Fibroblast of villous mesenchyme (primary cell): ENCODE results near the gene UNC13C. TPM values are rescaled to one million over a fixed set of nuclear protein-coding genes. Genes with fewer than 3 reads are reported as not detected.

Experiments used
- DNase-seq: peaks from one replicate; pipeline ENCODE4 v3.0.0-alpha.2; 2010; ENCODE audit warnings: low read depth
- H3K4me3 ChIP-seq: 2 replicates; pipeline ENCODE4 v1.5.1; 2011; ENCODE audit warnings: low read depth, mild to moderate bottlenecking, low read length
- CTCF ChIP-seq: IDR thresholded peaks from 2 replicates; pipeline ENCODE4 v1.5.1; 2012; ENCODE audit warnings: low read depth, mild to moderate bottlenecking, low read length; ENCODE audit not compliant: insufficient read depth
- total RNA-seq: library from RNA; depleted of rRNA; stranded (reverse); fragments of >200 nt; gene quantifications from 2 replicates; pipeline ENCODE4 v1.2.3, GENCODE V29; 2012

The UNC13C gene
- total RNA-seq, 1 donor, result not detected

- no peak for DNase-seq
- H3K4me3 ChIP-seq, result no peak overlapping the region
- TF ChIP-seq CTCF, result no peak
Observed at GRCh38 chr15:54644796-54645195, 666.6 kb downstream of the UNC13C start.

- no peak for DNase-seq
- no peak overlapping the region for H3K4me3 ChIP-seq
- no peak for TF ChIP-seq CTCF
Observed at GRCh38 chr15:54659646-54660045, 681.4 kb downstream of the UNC13C start.

GRCh38 chr15:54660356-54660755 is 682.1 kb downstream of the UNC13C start:
- TF ChIP-seq CTCF, result no peak
- H3K4me3 ChIP-seq, result no peak overlapping the region
- DNase-seq, result no peak

GRCh38 chr15:54675241-54675640 is 697.0 kb downstream of the UNC13C start:
- no peak for DNase-seq
- no peak overlapping the region for H3K4me3 ChIP-seq
- no peak for TF ChIP-seq CTCF

- no peak for DNase-seq
- no peak for TF ChIP-seq CTCF
Observed at GRCh38 chr15:54681584-54681983, 703.3 kb downstream of the UNC13C start.

More at GRCh38 chr15:54681584-54681983, 703.3 kb downstream of the UNC13C start:
- H3K4me3 ChIP-seq, result no peak overlapping the region

Other genes starting within 250 kb of the UNC13C start
- gene WDR72, start 218.8 kb upstream of the UNC13C start, total RNA-seq, result not detected in 2 replicates